WTC11 (cell line): ENCODE data around the gene GLUL. TPM values are rescaled to one million over a fixed set of nuclear protein-coding genes. Genes with fewer than 3 reads are reported as not detected.

Experiments
- ATAC-seq: fragments of 200-7000 bp; cut with Tn5 transposase; 2 replicates; pipeline ENCODE4 v1.10.0; 2021; ENCODE audit warnings: mild to moderate bottlenecking, moderate library complexity
- CTCF ChIA-PET: fragments of 300-600 bp; sonication (Branson Sonifier 250); formaldehyde crosslinking; loops from one replicate; lab custom pipeline; 2021; ENCODE audit warnings: antibody characterized with exemption; lab: Charles Lee
- POLR2A ChIA-PET: fragments of 350-600 bp; sonication (Branson Sonifier 250); formaldehyde crosslinking; loops from one replicate; lab custom pipeline; 2021; ENCODE audit warnings: antibody characterized with exemption; lab: Charles Lee
- DNase-seq: peaks from one replicate; pipeline ENCODE4 v3.0.0; 2021; ENCODE audit warnings: low spot score
- H3K27ac Mint-ChIP-seq: 2 replicates; pipeline ENCODE4 v1.8.0; 2021; ENCODE audit warnings: mixed read lengths
- H3K27me3 Mint-ChIP-seq: 2 replicates; pipeline ENCODE4 v1.8.0; 2021; ENCODE audit warnings: low read depth, mild to moderate bottlenecking, moderate library complexity, mixed read lengths
- H3K36me3 Mint-ChIP-seq: 2 replicates; pipeline ENCODE4 v1.8.0; 2021; ENCODE audit warnings: mixed read lengths
- H3K4me1 Mint-ChIP-seq: 2 replicates; pipeline ENCODE4 v1.8.0; 2022; ENCODE audit warnings: mixed read lengths
- H3K4me3 Mint-ChIP-seq: 2 replicates; pipeline ENCODE4 v1.8.0; 2021; ENCODE audit warnings: mild to moderate bottlenecking, moderate library complexity, mixed read lengths
- H3K9me3 Mint-ChIP-seq: 2 replicates; pipeline ENCODE4 v1.8.0; 2021; ENCODE audit warnings: mixed read lengths
- EMX1 ChIP-seq: fragments of 250-450 bp; sonication (Bioruptor Pico); IDR thresholded peaks from 2 replicates; pipeline ENCODE4 v1.8.0; 2021; ENCODE audit warnings: mild to moderate bottlenecking
- FOXK1 ChIP-seq: sonication (generic); formaldehyde crosslinking; IDR thresholded peaks from 2 replicates; pipeline ENCODE4 v1.8.0; 2022; ENCODE audit warnings: mild to moderate bottlenecking, moderate library complexity, missing genetic modification reagents
- IRF2 ChIP-seq: sonication (generic); formaldehyde crosslinking; IDR thresholded peaks from 2 replicates; pipeline ENCODE4 v1.8.0; 2022; ENCODE audit warnings: low read depth, missing genetic modification reagents, borderline replicate concordance
- MXD4 ChIP-seq: fragments of 250-450 bp; sonication (Bioruptor Pico); IDR thresholded peaks from 2 replicates; pipeline ENCODE4 v1.8.0; 2021; ENCODE audit warnings: mild to moderate bottlenecking, moderate library complexity, borderline replicate concordance
- NR1H2 ChIP-seq: sonication (generic); formaldehyde crosslinking; IDR thresholded peaks from 2 replicates; pipeline ENCODE4 v1.9.0; 2021; ENCODE audit warnings: mild to moderate bottlenecking, moderate library complexity, missing genetic modification reagents
- NR2C2 ChIP-seq: sonication (generic); formaldehyde crosslinking; IDR thresholded peaks from 2 replicates; pipeline ENCODE4 v1.8.0; 2022; ENCODE audit warnings: mild to moderate bottlenecking, missing genetic modification reagents
- SMAD3 ChIP-seq: sonication (generic); formaldehyde crosslinking; IDR thresholded peaks from 2 replicates; pipeline ENCODE4 v1.8.0; 2022; ENCODE audit warnings: missing genetic modification reagents, mild to moderate bottlenecking, borderline replicate concordance
- SOX15 ChIP-seq: fragments of 250-450 bp; sonication (Bioruptor Pico); IDR thresholded peaks from 2 replicates; pipeline ENCODE4 v1.9.0; 2021; ENCODE audit warnings: mild to moderate bottlenecking
- TCF7 ChIP-seq: sonication (generic); formaldehyde crosslinking; IDR thresholded peaks from 2 replicates; pipeline ENCODE4 v1.8.0; 2022; ENCODE audit warnings: mild to moderate bottlenecking, low read depth, missing genetic modification reagents, moderate library complexity
- TEAD1 ChIP-seq: sonication (generic); formaldehyde crosslinking; IDR thresholded peaks from 2 replicates; pipeline ENCODE4 v1.8.0; 2022; ENCODE audit warnings: mild to moderate bottlenecking, missing genetic modification reagents
- ZNF219 ChIP-seq: sonication (generic); formaldehyde crosslinking; IDR thresholded peaks from 2 replicates; pipeline ENCODE4 v1.8.0; 2023; ENCODE audit warnings: missing genetic modification reagents, mild to moderate bottlenecking, borderline replicate concordance
- total RNA-seq: library from RNA; stranded (reverse); gene quantifications from 3 replicates; pipeline ENCODE4 v1.2.3, GENCODE V29; 2021
- TF ChIP-seq, protein P1 (sequence below): sonication (generic); formaldehyde crosslinking; IDR thresholded peaks from 2 replicates; pipeline ENCODE4 v1.8.1; 2023; ENCODE audit warnings: mild to moderate bottlenecking, missing genetic modification reagents
- TF ChIP-seq, protein P2 (sequence below): sonication (generic); formaldehyde crosslinking; IDR thresholded peaks from 2 replicates; pipeline ENCODE4 v1.8.1; 2023; ENCODE audit warnings: mild to moderate bottlenecking, missing genetic modification reagents
- TF ChIP-seq, protein P3 (sequence below): sonication (generic); formaldehyde crosslinking; conservative IDR thresholded peaks from 2 replicates; pipeline ENCODE4 v1.8.1; 2023; ENCODE audit warnings: mild to moderate bottlenecking, low read depth, missing genetic modification reagents, moderate library complexity
- TF ChIP-seq, protein P4 (sequence below): sonication (generic); formaldehyde crosslinking; conservative IDR thresholded peaks from 2 replicates; pipeline ENCODE4 v1.8.1; 2022; ENCODE audit warnings: mild to moderate bottlenecking, missing genetic modification reagents
- TF ChIP-seq, protein P5 (sequence below): sonication (generic); formaldehyde crosslinking; IDR thresholded peaks from 2 replicates; pipeline ENCODE4 v1.8.1; 2023; ENCODE audit warnings: mild to moderate bottlenecking, missing genetic modification reagents, borderline replicate concordance
- TF ChIP-seq, protein P6 (sequence below): fragments of 250-450 bp; sonication (Bioruptor Pico); IDR thresholded peaks from 2 replicates; pipeline ENCODE4 v1.9.0; 2021; ENCODE audit warnings: mild to moderate bottlenecking
- TF ChIP-seq, protein P7 (sequence below): fragments of 250-450 bp; sonication (Bioruptor Pico); IDR thresholded peaks from 2 replicates; pipeline ENCODE4 v2.1.2; 2022; ENCODE audit warnings: mild to moderate bottlenecking, moderate library complexity
- TF ChIP-seq, protein P8 (sequence below): fragments of 250-450 bp; sonication (Bioruptor Pico); conservative IDR thresholded peaks from 2 replicates; pipeline ENCODE4 v1.9.0; 2021; ENCODE audit warnings: mild to moderate bottlenecking

The GLUL gene
- total RNA-seq, 1 experiment from 2014 or later, result 240 TPM

DNA sequence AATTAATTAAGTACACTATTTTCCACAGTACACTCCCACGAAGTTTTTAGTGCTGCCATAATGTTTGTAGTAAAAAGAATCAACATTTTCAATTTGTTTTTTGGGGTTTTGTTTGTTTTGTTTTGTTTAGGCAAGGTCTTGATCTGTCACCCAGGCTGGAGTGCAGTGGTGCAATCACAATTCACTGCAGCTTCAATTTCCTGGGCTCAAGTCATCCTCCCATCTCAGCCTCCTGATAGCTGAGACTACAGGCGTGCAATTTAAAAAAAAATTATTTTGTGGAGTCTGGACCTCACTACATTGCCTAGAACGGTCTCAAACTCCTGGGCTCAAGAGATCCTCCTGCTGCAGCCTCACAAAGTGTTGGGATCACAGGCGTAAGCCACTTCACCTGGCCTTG, 11.4 kb downstream of the GLUL start:
- Mint-ChIP-seq H3K36me3 (peaks cover 39% of the 10 kb centered on the region), H3K4me3 (no peak overlapping the region), H3K4me1 (no peaks in the 10 kb centered on the region), H3K27me3 (no peaks in the 10 kb centered on the region), H3K27ac (no peak overlapping the region), H3K9me3 (no peaks in the 10 kb centered on the region)
- ATAC-seq (no peak), DNase-seq (no peak)
- ChIA-PET CTCF (interaction anchor here (1.5 to 1.7 kb wide), 4 partner anchors 10 to 299 kb away, joined by 3 to 8 read pairs (median 4); no protein-coding TSS in a partner anchor), POLR2A (interaction anchor here (0.7 to 1.1 kb wide), 4 partner anchors 10 to 251 kb away, joined by 3 read pairs; partner anchors contain the start of gene GLUL)
- TF ChIP-seq, protein P1, sequence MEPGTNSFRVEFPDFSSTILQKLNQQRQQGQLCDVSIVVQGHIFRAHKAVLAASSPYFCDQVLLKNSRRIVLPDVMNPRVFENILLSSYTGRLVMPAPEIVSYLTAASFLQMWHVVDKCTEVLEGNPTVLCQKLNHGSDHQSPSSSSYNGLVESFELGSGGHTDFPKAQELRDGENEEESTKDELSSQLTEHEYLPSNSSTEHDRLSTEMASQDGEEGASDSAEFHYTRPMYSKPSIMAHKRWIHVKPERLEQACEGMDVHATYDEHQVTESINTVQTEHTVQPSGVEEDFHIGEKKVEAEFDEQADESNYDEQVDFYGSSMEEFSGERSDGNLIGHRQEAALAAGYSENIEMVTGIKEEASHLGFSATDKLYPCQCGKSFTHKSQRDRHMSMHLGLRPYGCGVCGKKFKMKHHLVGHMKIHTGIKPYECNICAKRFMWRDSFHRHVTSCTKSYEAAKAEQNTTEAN, result no peak
- TF ChIP-seq TCF7 (CRISPR knock-in tag) (no peak), EMX1 (CRISPR knock-in tag) (no peak), FOXK1 (CRISPR knock-in tag) (no peak), MXD4 (CRISPR knock-in tag) (no peak), NR1H2 (CRISPR knock-in tag) (no peak), IRF2 (CRISPR knock-in tag) (no peak), ZNF219 (CRISPR knock-in tag) (no peak), NR2C2 (CRISPR knock-in tag) (no peak), SOX15 (CRISPR knock-in tag) (no peak), TEAD1 (CRISPR knock-in tag) (no peak), SMAD3 (CRISPR knock-in tag) (no peak)
- TF ChIP-seq, protein P2, sequence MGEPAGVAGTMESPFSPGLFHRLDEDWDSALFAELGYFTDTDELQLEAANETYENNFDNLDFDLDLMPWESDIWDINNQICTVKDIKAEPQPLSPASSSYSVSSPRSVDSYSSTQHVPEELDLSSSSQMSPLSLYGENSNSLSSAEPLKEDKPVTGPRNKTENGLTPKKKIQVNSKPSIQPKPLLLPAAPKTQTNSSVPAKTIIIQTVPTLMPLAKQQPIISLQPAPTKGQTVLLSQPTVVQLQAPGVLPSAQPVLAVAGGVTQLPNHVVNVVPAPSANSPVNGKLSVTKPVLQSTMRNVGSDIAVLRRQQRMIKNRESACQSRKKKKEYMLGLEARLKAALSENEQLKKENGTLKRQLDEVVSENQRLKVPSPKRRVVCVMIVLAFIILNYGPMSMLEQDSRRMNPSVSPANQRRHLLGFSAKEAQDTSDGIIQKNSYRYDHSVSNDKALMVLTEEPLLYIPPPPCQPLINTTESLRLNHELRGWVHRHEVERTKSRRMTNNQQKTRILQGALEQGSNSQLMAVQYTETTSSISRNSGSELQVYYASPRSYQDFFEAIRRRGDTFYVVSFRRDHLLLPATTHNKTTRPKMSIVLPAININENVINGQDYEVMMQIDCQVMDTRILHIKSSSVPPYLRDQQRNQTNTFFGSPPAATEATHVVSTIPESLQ, result no peak
- TF ChIP-seq, protein P3, sequence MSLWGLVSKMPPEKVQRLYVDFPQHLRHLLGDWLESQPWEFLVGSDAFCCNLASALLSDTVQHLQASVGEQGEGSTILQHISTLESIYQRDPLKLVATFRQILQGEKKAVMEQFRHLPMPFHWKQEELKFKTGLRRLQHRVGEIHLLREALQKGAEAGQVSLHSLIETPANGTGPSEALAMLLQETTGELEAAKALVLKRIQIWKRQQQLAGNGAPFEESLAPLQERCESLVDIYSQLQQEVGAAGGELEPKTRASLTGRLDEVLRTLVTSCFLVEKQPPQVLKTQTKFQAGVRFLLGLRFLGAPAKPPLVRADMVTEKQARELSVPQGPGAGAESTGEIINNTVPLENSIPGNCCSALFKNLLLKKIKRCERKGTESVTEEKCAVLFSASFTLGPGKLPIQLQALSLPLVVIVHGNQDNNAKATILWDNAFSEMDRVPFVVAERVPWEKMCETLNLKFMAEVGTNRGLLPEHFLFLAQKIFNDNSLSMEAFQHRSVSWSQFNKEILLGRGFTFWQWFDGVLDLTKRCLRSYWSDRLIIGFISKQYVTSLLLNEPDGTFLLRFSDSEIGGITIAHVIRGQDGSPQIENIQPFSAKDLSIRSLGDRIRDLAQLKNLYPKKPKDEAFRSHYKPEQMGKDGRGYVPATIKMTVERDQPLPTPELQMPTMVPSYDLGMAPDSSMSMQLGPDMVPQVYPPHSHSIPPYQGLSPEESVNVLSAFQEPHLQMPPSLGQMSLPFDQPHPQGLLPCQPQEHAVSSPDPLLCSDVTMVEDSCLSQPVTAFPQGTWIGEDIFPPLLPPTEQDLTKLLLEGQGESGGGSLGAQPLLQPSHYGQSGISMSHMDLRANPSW (CRISPR knock-in tag), result no peak
- TF ChIP-seq, protein P4, sequence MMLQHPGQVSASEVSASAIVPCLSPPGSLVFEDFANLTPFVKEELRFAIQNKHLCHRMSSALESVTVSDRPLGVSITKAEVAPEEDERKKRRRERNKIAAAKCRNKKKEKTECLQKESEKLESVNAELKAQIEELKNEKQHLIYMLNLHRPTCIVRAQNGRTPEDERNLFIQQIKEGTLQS, result no peak
- TF ChIP-seq, protein P5, sequence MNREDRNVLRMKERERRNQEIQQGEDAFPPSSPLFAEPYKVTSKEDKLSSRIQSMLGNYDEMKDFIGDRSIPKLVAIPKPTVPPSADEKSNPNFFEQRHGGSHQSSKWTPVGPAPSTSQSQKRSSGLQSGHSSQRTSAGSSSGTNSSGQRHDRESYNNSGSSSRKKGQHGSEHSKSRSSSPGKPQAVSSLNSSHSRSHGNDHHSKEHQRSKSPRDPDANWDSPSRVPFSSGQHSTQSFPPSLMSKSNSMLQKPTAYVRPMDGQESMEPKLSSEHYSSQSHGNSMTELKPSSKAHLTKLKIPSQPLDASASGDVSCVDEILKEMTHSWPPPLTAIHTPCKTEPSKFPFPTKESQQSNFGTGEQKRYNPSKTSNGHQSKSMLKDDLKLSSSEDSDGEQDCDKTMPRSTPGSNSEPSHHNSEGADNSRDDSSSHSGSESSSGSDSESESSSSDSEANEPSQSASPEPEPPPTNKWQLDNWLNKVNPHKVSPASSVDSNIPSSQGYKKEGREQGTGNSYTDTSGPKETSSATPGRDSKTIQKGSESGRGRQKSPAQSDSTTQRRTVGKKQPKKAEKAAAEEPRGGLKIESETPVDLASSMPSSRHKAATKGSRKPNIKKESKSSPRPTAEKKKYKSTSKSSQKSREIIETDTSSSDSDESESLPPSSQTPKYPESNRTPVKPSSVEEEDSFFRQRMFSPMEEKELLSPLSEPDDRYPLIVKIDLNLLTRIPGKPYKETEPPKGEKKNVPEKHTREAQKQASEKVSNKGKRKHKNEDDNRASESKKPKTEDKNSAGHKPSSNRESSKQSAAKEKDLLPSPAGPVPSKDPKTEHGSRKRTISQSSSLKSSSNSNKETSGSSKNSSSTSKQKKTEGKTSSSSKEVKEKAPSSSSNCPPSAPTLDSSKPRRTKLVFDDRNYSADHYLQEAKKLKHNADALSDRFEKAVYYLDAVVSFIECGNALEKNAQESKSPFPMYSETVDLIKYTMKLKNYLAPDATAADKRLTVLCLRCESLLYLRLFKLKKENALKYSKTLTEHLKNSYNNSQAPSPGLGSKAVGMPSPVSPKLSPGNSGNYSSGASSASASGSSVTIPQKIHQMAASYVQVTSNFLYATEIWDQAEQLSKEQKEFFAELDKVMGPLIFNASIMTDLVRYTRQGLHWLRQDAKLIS (CRISPR knock-in tag), result no peak
- TF ChIP-seq, protein P6, sequence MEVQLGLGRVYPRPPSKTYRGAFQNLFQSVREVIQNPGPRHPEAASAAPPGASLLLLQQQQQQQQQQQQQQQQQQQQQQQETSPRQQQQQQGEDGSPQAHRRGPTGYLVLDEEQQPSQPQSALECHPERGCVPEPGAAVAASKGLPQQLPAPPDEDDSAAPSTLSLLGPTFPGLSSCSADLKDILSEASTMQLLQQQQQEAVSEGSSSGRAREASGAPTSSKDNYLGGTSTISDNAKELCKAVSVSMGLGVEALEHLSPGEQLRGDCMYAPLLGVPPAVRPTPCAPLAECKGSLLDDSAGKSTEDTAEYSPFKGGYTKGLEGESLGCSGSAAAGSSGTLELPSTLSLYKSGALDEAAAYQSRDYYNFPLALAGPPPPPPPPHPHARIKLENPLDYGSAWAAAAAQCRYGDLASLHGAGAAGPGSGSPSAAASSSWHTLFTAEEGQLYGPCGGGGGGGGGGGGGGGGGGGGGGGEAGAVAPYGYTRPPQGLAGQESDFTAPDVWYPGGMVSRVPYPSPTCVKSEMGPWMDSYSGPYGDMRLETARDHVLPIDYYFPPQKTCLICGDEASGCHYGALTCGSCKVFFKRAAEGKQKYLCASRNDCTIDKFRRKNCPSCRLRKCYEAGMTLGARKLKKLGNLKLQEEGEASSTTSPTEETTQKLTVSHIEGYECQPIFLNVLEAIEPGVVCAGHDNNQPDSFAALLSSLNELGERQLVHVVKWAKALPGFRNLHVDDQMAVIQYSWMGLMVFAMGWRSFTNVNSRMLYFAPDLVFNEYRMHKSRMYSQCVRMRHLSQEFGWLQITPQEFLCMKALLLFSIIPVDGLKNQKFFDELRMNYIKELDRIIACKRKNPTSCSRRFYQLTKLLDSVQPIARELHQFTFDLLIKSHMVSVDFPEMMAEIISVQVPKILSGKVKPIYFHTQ (CRISPR knock-in tag), result no peak
- TF ChIP-seq, protein P7, sequence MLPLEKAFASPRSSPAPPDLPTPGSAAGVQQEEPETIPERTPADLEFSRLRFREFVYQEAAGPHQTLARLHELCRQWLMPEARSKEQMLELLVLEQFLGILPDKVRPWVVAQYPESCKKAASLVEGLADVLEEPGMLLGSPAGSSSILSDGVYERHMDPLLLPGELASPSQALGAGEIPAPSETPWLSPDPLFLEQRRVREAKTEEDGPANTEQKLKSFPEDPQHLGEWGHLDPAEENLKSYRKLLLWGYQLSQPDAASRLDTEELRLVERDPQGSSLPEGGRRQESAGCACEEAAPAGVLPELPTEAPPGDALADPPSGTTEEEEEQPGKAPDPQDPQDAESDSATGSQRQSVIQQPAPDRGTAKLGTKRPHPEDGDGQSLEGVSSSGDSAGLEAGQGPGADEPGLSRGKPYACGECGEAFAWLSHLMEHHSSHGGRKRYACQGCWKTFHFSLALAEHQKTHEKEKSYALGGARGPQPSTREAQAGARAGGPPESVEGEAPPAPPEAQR (CRISPR knock-in tag), result no peak
- TF ChIP-seq, protein P8, sequence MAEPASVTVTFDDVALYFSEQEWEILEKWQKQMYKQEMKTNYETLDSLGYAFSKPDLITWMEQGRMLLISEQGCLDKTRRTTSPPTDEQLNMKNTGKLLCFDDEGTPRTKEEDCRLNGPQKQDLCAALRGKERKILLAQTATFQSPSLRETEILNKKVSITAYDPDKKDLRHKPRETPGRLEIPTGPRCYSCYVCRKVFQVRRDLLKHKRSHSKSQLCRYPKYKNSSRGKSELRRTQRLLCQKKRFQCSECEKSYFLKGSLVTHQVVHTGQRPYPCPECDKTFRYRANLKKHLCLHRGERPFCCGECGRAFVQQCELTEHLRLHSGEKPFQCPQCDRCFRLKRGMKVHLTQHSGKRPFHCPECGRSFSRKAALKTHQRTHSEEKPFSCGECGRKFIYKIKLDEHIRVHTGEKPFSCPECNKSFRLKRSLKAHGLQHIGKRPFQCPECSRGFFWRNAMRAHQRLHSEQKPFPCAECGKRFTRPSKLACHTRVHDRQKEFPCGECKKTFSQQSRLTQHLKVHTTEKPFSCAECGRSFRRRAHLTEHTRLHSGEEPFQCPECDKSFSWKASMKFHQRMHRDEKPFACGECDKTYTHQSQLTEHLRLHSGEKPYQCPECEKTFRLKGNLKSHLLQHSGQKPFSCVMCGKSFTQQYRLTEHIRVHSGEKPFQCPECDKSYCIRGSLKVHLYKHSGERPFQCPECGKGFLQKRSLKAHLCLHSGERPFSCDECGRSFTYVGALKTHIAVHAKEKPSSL, result no peak
